HG03108 (cell line): ENCODE results near the gene LAMTOR1.
"Not testable (repeated sequence)": the region's sequence is repeated elsewhere in the genome, so short reads cannot be mapped to it uniquely, and the experiment has no call there.

Experiments used
- ATAC-seq: cut with Tn5 transposase; IDR thresholded peaks from one replicate; pipeline ENCODE4 v1.9.1; 2021; ENCODE audit warnings: moderate library complexity; ENCODE audit not compliant: unreplicated experiment

LAMTOR1 gene

GRCh38 chr11:72102946-72103753 is at the start of gene LAMTOR1:
TSS of gene LAMTOR1 (minus strand) at chr11:72103297. CDS start at chr11:72103224, 73 bp downstream.
- peak; percentile 79 for ATAC-seq

DNA sequence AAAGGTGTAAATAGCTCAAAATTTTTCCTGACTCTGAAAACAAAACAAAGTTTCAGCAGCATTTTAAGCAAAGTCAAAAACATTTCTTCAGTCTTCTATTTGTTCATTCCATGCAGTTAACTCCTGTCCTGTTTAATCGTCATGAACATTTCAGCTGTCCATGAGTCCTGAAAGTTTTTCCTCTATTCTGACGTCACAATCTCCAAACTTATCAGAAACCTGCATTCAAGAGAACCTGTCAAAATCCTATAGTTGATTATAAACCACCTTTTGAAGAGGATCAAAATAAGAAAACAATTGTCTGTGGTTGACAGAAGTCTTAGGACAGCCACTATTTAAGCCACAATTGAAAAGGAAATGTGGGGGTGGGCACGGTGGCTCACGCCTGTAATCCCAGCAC is 47.8 kb upstream of the LAMTOR1 start:
- ATAC-seq, result no peak

DNA sequence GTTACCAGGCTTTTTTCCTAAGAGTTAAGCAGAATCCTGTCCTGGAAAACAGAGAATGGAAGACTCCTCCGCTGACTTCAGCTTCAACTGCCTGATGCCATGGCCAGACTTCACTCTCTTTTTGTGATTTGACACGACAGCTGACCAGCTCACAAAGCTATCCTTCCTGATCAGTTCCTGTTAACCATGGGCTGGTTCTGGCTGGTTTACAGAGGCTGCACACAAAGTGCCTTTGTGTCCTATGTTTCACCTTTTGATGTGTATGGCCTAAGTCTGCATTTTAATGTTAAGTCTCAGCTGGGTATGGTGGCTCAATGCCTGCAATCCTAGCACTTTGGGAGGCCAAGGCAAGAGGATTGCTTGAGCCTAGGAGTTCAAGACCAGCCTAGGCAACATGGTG is 43.5 kb upstream of the LAMTOR1 start:
- no peak for ATAC-seq

- no peak for ATAC-seq
These were observed 41.9 kb upstream of the LAMTOR1 start for GRCh38 chr11:72144807-72145565.

- not testable (repeated sequence) for ATAC-seq
These were observed 39.4 kb upstream of the LAMTOR1 start for GRCh38 chr11:72142543-72142942.

- ATAC-seq, result not testable (repeated sequence)
These were observed 39.0 kb upstream of the LAMTOR1 start for GRCh38 chr11:72142086-72142485.

DNA sequence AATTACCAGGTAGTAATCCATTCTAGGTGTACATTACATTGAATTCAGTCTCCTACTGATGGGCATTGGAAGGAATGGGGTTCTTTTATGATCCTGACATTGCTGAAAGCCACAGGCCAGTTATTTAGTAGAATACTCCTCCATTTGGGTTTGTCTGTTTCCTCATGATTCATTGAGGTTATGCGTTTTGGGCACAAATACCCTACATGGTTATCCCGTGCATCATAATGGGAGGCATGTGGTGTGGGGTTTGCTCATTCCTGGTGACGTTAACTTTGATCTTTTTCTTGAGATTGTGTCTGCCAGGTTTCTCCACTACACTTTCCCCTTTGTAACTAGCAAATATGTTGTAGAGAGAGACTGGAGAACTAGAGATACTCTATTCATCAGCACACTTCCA is 38.0 kb upstream of the LAMTOR1 start:
- ATAC-seq, result no peak

DNA sequence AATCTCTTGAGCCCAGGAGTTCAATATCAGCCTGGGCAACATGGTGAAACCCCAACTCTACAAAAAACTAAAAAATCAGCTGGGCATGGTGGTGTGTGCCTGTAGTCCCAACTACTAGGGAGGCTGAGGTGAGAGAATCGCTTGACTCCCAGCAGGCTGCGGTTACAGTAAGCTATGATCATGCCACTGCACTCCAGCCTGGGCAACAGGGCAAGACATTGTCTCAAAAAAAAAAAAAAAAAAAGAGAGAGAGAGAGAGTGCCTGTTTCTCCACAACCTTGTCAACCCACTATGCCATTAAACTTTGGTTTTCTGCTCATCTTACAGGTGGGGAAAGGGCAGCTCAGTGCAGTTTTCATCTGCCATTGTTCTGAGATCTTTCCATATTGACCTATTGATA is 37.6 kb upstream of the LAMTOR1 start:
- ATAC-seq, result no peak

- no peak for ATAC-seq
These were observed 36.4 kb upstream of the LAMTOR1 start for GRCh38 chr11:72139500-72139899.

- ATAC-seq, result no peak
These were observed 35.8 kb upstream of the LAMTOR1 start for GRCh38 chr11:72138821-72139390.

DNA sequence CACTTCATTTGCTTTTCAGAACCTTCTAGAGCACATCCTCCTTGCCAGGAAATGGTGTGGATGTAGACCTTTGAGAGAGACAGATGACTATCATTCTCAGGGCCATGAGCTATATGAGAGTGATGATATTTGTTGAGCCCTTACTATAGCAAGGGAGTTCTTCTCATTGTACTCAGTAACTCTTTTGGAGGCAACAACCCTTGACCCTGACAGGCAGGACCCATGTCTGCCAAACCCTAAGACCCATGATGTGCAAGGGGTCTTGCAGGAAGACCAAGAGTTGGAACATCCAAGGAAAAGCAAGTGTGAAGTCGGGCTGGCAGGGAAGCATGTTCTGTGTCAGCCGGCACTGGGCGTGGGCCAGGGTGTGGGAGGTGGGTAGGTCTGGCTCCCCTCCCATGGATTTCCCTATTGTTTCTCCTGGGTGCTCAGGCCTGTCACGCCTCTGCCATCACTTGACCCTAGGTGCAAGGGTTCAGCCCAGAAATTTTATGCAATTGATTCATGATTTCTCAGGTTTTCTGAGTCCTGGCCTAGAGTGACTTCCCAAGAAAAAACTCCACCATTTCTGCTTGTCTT is 33.7 kb upstream of the LAMTOR1 start:
- no peak for ATAC-seq

- no peak for ATAC-seq
These were observed 33.0 kb upstream of the LAMTOR1 start for GRCh38 chr11:72135891-72136683.

GRCh38 chr11:72135473-72135872 is 32.4 kb upstream of the LAMTOR1 start, which contains the start of gene FOLR3:
TSS of gene FOLR3 (plus strand) at chr11:72135725. CDS start at chr11:72135953, 228 bp downstream.
- not testable (repeated sequence) for ATAC-seq

- ATAC-seq, result no peak
These were observed 29.5 kb upstream of the LAMTOR1 start for GRCh38 chr11:72132646-72133045.

GRCh38 chr11:72129381-72129780 is 26.3 kb upstream of the LAMTOR1 start:
- ATAC-seq, result no peak

GRCh38 chr11:72127923-72128322 is 24.8 kb upstream of the LAMTOR1 start:
- ATAC-seq, result no peak

DNA sequence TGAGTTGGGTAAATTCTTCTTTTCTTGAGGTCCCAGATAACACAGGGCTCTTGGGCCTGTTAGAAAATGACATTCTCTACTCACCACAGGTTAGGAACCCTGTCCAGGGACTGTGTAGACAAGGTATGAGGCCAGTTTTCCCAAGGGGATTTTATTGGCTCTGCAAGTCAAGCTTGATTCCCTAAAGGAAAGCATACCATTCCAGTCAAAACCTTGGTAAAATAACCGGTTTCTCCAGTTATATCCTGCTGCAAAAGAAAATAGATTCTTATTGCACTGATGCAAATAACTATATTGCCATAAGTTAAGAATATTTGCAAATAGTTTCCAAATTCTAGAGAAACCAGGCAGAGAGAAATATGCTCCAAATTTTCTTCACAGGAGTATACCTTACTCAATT is 22.9 kb upstream of the LAMTOR1 start:
- ATAC-seq, result no peak

DNA sequence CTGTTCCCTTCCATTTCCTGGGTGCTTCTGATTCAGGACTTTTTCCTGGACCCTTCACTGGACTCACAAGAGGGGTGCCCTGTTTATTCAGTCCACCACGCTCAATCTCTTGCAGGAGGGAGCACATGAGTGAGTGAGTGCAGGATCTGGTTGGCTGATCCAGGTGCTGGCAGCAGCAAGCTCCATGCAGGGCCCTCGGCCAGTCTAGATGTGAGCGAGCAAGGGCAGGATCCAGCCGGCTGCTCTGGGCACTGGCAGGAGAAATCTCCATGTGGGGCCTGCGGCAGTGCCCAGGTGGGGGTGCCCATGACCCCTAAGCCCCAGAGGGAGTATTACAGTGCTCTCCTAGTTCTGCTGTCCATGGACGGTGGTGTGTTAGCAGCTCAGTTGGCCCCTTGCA is 20.9 kb upstream of the LAMTOR1 start:
- ATAC-seq, result no peak

DNA sequence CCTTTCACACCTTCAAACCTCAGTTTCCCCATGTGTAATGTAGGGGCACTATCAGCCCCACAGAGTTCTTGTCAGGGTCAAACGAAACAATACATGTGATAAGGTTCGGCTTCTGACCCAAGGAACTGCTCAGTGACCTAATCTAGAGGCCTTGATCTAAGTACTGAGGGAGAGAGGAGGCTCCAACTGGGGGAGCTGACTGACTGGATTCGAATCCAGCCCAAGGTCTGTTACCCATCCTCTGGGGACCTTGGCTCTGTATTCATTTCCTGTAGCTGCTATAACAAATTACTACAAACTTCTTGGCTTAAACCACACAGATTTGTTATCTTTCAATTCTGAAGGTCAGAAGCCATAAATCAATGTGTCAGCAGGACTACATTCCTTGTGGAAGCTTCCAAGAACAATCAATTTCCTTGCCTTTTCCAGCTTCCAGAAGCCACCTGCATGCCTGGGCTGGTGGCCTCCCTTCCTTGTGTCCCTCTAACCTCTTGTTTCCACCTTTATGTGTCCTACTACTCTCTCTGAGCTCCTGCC is 20.1 kb upstream of the LAMTOR1 start:
- ATAC-seq, result no peak

DNA sequence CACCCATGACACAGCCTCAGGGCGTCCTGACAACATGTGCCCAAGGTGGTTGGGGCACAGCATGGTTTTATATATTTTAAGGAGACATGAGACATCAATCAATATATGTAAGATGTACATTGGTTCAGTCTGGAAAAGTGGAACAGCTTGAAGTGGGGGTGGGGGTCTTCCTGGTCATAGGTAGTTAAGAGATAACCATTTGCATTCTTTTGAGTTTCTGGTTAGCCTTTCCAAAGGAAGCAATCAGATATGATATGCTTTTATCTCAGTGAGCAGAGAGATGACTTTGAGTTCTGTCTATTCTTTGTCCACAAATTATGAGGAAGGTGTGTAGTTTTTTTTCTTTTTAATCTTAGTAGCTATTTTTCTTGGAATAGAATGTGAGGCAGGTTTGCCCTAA is 19.5 kb upstream of the LAMTOR1 start:
- ATAC-seq, result no peak
